Hematopoietic multipotent progenitor cell (in vitro differentiated cells): Measurements from ENCODE around the gene PLA2G6. TPM values are rescaled to one million over a fixed set of nuclear protein-coding genes. Genes with fewer than 3 reads are reported as not detected.
A peak's percentile ranks its signal among the peaks of the same experiment; 100 is the strongest.

Experiments used
- DNase-seq, 3 donors: peaks; one replicate each; pipeline ENCODE4 v3.0.0-alpha.2; 2011 to 2015; ENCODE audit warnings: low read depth in 2 of 3, low spot score in 2 of 3
- total RNA-seq: library from RNA; depleted of rRNA; stranded (reverse); fragments of >200 nt; gene quantifications from one replicate; pipeline ENCODE4 v1.2.3, GENCODE V29; 2012

The PLA2G6 gene
- total RNA-seq, 1 donor, result 143 TPM

- no peak for DNase-seq
Measured at GRCh38 chr22:38215156-38216038, 33.8 kb upstream of the PLA2G6 start.

- peak in 2 of 3 donors; percentile 72 to 78 for DNase-seq
Measured at GRCh38 chr22:38214302-38215056, 32.8 kb upstream of the PLA2G6 start.

- no peak for DNase-seq
Measured at GRCh38 chr22:38213990-38214301, 32.3 kb upstream of the PLA2G6 start.

- DNase-seq, result no peak
Measured at GRCh38 chr22:38213319-38213989, 31.8 kb upstream of the PLA2G6 start.

- no peak for DNase-seq
Measured at GRCh38 chr22:38212442-38212841, 30.8 kb upstream of the PLA2G6 start.

GRCh38 chr22:38211556-38211955, 29.9 kb upstream of the PLA2G6 start:
- no peak for DNase-seq

GRCh38 chr22:38208551-38208968, 26.9 kb upstream of the PLA2G6 start:
- no peak for DNase-seq

GRCh38 chr22:38207898-38208432, 26.3 kb upstream of the PLA2G6 start:
- DNase-seq, result no peak

GRCh38 chr22:38205261-38206128, 23.9 kb upstream of the PLA2G6 start:
- DNase-seq, result no peak

- DNase-seq, result peak in 1 of 3 donors; percentile 73
Measured at GRCh38 chr22:38204784-38205183, 23.2 kb upstream of the PLA2G6 start.

- no peak for DNase-seq
Measured at GRCh38 chr22:38203855-38204514, 22.4 kb upstream of the PLA2G6 start.

GRCh38 chr22:38203090-38203810, 21.6 kb upstream of the PLA2G6 start:
- DNase-seq, result no peak

- peak in 1 of 3 donors; percentile 64 for DNase-seq
Measured at GRCh38 chr22:38202437-38203089, 20.9 kb upstream of the PLA2G6 start.

- peak; percentile 60 to 91 (median 89) for DNase-seq
Measured at GRCh38 chr22:38201711-38202436, 20.2 kb upstream of the PLA2G6 start, which contains the start of gene MAFF. Gene MAFF, plus strand, starts transcription at chr22:38201994. Its CDS starts 11,860 bp downstream, at chr22:38213854.

GRCh38 chr22:38201371-38201710, 19.7 kb upstream of the PLA2G6 start:
- DNase-seq, result no peak

- DNase-seq, result no peak
Measured at GRCh38 chr22:38199826-38200559, 18.4 kb upstream of the PLA2G6 start.

GRCh38 chr22:38196791-38197419, 15.3 kb upstream of the PLA2G6 start:
- no peak for DNase-seq
